ENCODE data around the gene PKDCC.
"Not testable (repeated sequence)": the region's sequence is repeated elsewhere in the genome, so short reads cannot be mapped to it uniquely, and the experiment has no call there.

The PKDCC gene

DNA sequence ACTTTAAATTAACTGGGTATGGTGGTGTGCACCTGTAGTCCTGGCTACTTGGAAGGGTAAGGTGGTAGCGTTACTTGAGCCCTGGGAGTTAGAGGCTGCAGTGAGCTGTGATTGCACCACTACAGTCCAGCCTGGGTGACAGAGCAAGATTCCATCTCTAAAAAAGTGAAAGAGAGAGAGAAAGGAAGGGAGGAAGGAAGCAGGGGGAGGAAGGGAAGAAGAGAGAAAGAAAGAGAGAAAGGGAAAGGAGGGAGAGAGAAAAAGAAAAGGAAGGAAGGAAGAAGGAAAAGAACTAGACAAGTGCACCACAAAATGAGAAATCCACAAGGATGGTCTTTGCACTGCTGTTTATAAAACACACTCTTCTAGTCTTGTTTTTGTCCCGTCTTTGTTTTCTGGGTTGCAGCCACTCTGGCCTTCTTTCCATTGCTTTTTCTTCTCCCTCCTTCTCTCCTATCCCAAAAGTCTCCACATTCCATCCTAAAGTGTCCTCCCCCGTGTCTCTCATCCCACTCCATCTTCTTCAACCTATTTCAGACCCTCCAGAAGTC, 32.0 kb downstream of the PKDCC start:
- H3K4me3 ChIP-seq: no peak overlapping the region
- H3K27ac ChIP-seq: no peak overlapping the region

DNA sequence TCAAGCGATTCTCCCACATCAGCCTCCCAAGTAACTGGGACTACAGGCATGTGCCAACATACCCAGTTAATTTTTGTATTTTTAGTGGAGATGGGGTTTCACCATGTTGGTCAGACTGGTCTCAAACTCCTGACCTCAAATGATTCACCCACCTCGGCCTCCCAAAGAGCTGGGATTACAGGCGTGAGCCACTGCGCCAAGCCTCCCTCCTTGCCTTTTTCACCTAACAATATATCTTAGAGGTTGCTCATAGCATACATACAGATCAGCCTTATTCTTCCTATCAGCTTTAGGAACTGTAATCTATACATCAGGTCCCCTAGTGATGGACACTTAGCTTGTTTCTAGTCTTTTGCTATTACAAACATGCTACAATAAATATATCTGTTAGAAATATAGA, 33.3 kb downstream of the PKDCC start:
- H3K4me3 ChIP-seq, H3K27ac ChIP-seq: not testable (repeated sequence)

- H3K27ac ChIP-seq: no peak overlapping the region
These were observed 34.2 kb downstream of the PKDCC start for GRCh38 chr2:42082016-42082415.

GRCh38 chr2:42084231-42084671, 36.4 kb downstream of the PKDCC start:
- no peak overlapping the region for H3K27ac ChIP-seq
- no peak overlapping the region for H3K4me3 ChIP-seq

More at GRCh38 chr2:42082016-42082415, 34.2 kb downstream of the PKDCC start:
- H3K4me3 ChIP-seq: no peak overlapping the region

DNA sequence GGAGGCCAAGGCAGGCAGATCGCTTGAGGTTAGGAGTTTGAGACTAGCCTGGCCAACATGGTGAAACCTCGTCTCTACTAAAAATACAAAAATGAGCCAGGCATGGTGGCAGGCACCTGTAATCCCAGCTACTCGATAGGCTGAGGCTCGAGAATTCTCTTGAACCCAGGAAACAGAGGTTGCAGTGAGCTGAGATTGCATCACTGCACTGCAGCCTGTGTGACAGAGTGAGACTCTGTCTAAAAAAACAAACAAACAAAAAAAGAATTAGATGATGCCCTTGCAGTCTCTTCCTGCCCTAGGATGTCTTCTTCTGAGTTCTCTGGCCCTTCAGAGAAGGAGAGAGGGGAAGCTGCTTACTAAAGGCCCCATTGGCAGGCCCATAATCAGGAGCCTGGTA, 37.2 kb downstream of the PKDCC start:
- H3K27ac ChIP-seq, H3K4me3 ChIP-seq: not testable (repeated sequence)

GRCh38 chr2:42085706-42086487, 38.1 kb downstream of the PKDCC start:
- Histone ChIP-seq H3K4me3 (no peak overlapping the region), H3K27ac (no peak overlapping the region)

DNA sequence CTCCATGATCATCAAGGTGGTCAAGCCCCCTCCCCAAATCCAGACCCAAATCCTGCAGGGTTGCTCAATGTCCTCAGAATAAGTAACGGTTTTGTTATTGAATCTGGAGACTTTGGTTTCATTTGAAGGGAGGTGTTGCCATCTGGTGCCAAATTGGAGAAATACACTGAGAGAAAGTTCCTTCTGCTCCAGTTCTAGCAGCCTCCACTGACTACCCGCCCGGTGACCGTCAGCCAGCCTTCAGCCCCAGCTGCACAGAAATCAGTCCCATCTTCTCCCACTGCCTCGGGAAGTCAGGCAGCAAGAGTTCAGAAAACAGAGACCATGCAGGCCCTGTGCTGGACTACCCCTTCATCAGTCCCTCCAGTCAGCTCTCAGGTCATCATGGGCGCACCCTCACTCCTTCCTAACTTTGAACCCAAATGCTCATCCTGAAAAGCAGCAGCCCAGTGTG, 38.7 kb downstream of the PKDCC start:
- no peak overlapping the region for H3K27ac ChIP-seq

DNA sequence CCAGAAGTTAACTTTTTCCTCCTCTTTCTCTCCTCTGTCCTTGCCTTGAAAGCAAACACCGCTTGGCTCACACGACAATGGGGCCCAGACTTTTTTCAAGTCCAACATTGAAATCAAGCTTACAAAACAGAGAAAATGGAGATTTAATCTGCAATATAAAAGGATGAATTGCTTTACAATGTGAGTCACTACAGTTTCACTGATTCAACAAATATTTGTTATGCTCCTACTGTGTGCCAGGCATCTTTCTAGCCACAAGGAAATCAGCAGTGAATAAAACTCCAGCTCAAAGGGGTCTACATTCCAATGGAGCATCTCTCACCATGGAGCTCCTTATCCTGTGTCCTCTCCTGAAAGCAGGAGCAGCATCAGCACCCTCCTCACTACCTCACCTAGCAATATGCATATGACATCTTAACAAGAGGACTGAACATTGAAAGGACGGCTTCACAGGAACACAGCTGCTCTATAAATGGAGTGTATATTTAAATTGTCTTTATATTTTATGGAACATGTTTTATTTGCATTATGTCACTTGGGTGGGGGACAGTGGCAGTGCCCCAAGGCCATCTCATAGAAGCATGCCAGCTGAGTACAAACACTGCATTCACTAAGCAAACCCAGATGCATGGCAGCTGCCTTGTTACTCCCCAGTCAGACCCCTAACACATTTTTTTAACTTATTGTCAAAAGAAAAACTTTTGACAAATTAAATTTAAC, 39.5 kb downstream of the PKDCC start:
- H3K4me3 ChIP-seq: no peak overlapping the region
- no peak overlapping the region for H3K27ac ChIP-seq

More for the DNA sequence above, 38.7 kb downstream of the PKDCC start:
- H3K4me3 ChIP-seq: no peak overlapping the region

GRCh38 chr2:42087857-42088195, 40.0 kb downstream of the PKDCC start:
- Histone ChIP-seq H3K4me3 (no peak overlapping the region), H3K27ac (no peak overlapping the region)

- H3K27ac ChIP-seq: no peak overlapping the region
- no peak overlapping the region for H3K4me3 ChIP-seq
These were observed 41.6 kb downstream of the PKDCC start for GRCh38 chr2:42089340-42089925.

- H3K27ac ChIP-seq: no peak overlapping the region
- no peak overlapping the region for H3K4me3 ChIP-seq
These were observed 42.4 kb downstream of the PKDCC start for GRCh38 chr2:42090216-42090615.

- H3K27ac ChIP-seq: peak overlapping the region in 2 of 21 experiments; percentile 32 to 33
- H3K4me3 ChIP-seq: no peak overlapping the region
These were observed 43.9 kb downstream of the PKDCC start for GRCh38 chr2:42091671-42092070.

DNA sequence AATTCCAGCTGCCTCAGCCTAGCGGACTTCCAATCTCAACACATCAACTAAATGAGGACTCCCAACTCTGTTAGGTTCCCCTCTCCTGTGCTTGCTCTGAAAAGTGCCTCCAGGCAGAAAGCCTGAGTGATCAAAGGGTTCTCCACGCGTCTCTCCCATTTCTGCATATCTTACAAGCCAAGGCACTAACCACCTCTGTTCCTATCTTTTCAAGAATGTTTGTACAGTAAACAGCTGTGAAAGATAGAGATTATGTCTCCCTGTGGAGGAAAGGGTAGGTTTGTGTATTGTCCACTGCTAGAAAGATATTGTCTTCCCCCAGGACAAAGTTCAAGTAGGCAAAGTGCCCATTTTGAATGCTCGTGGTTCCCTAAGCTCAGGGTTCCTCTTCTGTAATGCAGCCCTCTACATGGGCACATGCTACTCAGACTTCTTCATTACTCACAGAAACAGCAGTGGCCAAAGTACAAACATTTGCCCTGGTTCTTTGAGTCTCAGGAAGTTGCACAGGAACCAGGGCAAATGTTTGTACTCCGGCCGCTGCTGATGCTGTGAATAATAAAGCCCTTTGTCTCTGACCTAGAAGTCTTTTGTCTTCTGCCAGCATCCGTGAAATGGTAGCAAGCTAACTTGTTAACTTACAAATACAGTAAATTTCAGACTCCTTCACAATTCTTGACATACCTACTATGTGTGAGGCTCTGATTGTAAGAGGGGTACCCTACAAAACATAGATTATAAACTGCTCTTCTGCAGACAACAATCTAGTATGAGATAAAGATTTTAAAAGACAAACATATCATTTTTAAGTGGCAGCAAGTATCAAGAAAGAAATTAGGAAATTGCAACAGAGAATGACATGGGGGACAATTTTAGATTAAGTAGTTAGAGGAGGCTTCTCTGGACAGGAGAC, 44.5 kb downstream of the PKDCC start:
- H3K27ac ChIP-seq: peak overlapping the region in 2 of 21 experiments; percentile 32 to 33

DNA sequence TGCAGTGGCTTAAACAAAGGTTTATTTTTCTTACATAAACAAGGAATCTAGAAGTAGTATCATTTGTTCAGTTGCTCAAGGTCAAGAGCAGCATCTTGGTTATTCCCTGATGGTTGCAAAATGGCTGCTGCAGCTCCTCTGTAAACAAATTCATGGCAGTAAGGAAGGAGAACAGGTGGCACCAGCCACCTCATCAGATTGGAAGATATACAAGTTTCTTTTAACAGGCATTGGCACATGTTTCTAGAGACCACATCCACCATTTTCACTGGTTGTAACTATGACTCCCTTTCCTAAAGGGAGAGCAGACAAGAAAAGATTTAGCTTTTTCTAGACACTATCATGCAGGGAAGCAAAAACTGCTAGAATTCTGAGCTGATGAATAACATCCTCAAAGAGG, 46.3 kb downstream of the PKDCC start:
- no peak overlapping the region for H3K4me3 ChIP-seq
- no peak overlapping the region for H3K27ac ChIP-seq

More for the DNA sequence above, 44.5 kb downstream of the PKDCC start:
- H3K4me3 ChIP-seq: no peak overlapping the region

DNA sequence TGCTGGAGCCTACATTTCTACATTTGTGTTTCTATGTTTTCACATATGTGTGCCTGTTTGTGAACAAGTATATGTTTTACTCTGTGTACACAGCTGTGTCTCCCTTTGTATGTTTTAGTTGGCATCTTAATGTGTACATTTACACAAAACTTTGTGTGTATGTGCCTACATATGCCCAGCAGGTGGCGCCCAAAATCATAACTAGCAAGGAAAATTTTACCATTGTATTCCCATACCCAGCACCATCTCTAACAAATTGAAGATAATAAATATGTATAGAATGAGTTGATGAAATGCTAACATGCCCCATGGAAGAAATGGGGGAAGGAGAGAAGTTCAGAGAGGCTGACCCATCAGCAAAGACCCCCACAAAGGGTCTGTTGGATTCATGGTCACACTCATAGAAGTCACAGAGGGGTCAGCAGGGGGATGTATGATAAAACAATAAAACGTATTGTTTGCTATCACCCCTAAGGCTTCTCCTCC, 48.1 kb downstream of the PKDCC start:
- no peak overlapping the region for H3K4me3 ChIP-seq
- H3K27ac ChIP-seq: peak overlapping the region in 1 of 21 experiments; percentile 41

- Histone ChIP-seq H3K27ac (peak overlapping the region in 8 of 21 experiments; percentile 8 to 83 (median 43)), H3K4me3 (no peak overlapping the region)
These were observed 49.2 kb downstream of the PKDCC start for GRCh38 chr2:42096869-42097591.

GRCh38 chr2:42098571-42099437, 51.0 kb downstream of the PKDCC start:
- H3K4me3 ChIP-seq: no peak overlapping the region
- peak overlapping the region in 19 of 21 experiments; percentile 37 to 83 (median 66) for H3K27ac ChIP-seq

Measured in skin epidermis (tissue), 12 donors.